Stimulated activated CD4-positive, alpha-beta T cell treated with anti-CD3 and anti-CD28 coated beads, Interleukin-2, amount 100 ng/mL, for 4 hours (primary cell): ENCODE data around the gene SSNA1.

Experiments
- DNase-seq: peaks from one replicate; pipeline ENCODE4 v3.0.0-alpha.2; 2020; ENCODE audit warnings: low read depth

Gene SSNA1

DNA sequence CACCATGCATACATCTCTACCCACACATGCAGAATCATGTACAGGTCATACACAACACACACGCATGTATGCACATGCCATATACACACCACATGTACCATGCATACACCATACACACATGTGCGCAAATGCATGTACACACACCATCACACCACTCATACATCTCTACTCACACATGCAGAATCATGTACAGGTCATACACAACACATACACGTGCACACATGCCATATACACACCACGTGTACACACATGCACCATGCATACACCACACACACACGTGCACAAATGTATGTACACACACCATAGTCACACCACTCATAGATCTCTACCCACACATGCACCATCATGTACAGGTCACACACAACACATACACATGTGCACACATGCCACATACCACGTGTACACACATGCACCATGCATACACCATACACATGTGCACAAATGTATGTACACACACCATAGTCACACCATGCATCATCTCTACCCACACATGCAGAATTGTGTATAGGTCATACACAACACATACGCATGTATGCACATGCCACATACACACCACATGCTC lies 35.6 kb upstream of the SSNA1 start:
- DNase-seq: no peak

- DNase-seq: peak; percentile 74
Measured at GRCh38 chr9:137156567-137157375, 31.7 kb upstream of the SSNA1 start.

- DNase-seq: no peak
Measured at GRCh38 chr9:137157618-137158415, 30.7 kb upstream of the SSNA1 start.

- DNase-seq: no peak
Measured at GRCh38 chr9:137158625-137159024, 29.9 kb upstream of the SSNA1 start.

- DNase-seq: no peak
Measured at GRCh38 chr9:137159105-137160053, 29.1 kb upstream of the SSNA1 start.

DNA sequence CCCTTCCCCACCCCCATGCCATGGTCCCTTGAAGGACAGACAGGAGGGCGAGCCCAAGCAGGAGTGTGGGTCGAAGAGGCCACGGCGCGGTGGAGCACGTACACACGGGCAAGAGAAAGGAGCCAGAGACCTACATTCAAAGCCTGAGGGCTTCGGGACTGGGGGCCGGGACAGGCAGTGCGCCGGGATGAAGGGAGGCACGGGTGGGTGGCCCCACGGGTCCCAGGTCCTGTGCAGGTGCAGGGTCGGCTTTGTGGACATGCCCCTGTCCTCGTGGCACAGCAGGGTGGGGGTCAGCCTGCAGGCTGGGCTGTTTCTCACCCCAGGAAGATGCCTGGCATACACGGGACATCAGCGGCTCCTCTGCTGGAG lies 28.4 kb upstream of the SSNA1 start:
- DNase-seq: no peak

DNA sequence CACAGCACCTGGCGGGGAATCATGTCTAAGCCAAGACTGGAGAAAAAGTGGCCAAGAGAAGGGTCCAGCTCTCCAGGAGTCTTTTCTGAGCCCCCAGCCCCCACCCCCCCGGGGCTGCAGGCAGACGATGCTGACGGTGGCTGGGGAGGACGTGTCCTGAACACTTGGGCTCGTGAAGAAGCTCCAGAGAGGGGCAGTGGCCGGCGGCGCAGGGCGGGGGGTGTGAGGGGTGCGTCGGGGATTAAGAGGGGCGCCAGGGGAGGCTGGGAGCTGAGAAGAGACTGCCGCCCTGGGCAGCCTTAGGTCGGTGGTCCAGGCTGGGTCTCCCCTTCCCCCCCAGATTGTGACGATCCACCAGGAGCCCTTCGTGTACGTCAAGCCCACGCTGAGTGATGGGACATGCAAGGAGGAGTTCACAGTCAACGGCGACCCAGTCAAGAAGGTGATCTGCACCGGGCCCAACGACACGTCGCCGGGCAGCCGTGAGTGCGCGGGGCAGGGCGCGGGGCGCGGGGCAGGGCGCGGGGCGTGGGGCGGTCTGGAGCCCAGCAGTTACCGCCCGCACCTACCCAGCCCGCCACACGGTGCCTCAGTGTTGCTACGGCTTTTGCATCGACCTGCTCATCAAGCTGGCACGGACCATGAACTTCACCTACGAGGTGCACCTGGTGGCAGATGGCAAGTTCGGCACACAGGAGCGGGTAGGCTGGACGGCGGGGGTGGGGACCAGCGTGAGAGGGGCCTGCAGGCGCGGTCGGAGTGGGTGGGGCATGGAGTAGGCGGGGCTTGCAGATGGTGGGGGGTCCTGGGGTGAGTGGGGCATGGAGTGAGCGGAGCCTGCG lies 27.5 kb upstream of the SSNA1 start:
- DNase-seq: no peak

GRCh38 chr9:137161558-137162486 lies 26.7 kb upstream of the SSNA1 start:
- no peak for DNase-seq

DNA sequence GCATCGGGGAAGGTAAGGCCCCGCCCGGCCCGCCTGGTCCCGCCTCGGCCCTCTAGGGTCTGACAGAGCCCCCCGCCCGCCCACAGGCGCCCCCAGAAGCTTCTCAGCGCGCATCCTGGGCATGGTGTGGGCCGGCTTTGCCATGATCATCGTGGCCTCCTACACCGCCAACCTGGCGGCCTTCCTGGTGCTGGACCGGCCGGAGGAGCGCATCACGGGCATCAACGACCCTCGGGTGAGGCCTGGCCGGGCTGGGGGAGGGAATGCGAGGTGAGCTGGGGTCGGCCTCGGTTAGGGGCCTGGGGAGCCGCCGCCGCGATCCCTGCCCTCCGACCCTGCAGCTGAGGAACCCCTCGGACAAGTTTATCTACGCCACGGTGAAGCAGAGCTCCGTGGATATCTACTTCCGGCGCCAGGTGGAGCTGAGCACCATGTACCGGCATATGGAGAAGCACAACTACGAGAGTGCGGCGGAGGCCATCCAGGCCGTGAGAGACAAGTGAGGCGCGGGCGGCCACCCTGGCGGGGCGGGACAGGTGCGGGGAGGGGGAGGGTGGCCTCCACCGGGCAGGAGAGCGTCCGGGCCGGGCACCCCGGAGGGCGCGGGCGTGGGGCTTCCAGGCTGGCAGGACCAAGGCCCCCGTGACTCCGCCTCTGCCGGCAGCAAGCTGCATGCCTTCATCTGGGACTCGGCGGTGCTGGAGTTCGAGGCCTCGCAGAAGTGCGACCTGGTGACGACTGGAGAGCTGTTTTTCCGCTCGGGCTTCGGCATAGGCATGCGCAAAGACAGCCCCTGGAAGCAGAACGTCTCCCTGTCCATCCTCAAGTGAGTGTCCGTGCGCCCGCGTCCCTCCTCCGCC lies 25.7 kb upstream of the SSNA1 start:
- DNase-seq: no peak

DNA sequence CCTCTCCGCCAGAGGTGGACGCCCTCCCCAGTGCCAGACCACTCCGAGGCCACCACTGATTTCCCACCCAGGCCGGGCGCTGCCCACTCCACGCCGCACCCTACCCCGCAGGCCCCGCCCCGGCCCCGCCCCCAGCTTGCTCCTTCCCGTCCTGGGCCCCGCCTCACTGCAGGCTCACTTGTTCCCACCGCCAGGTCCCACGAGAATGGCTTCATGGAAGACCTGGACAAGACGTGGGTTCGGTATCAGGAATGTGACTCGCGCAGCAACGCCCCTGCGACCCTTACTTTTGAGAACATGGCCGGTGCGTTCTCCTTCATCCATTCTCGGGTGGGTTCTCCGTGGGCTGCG lies 25.1 kb upstream of the SSNA1 start:
- DNase-seq: no peak

- no peak for DNase-seq
Measured at GRCh38 chr9:137163805-137164204, 24.7 kb upstream of the SSNA1 start.

DNA sequence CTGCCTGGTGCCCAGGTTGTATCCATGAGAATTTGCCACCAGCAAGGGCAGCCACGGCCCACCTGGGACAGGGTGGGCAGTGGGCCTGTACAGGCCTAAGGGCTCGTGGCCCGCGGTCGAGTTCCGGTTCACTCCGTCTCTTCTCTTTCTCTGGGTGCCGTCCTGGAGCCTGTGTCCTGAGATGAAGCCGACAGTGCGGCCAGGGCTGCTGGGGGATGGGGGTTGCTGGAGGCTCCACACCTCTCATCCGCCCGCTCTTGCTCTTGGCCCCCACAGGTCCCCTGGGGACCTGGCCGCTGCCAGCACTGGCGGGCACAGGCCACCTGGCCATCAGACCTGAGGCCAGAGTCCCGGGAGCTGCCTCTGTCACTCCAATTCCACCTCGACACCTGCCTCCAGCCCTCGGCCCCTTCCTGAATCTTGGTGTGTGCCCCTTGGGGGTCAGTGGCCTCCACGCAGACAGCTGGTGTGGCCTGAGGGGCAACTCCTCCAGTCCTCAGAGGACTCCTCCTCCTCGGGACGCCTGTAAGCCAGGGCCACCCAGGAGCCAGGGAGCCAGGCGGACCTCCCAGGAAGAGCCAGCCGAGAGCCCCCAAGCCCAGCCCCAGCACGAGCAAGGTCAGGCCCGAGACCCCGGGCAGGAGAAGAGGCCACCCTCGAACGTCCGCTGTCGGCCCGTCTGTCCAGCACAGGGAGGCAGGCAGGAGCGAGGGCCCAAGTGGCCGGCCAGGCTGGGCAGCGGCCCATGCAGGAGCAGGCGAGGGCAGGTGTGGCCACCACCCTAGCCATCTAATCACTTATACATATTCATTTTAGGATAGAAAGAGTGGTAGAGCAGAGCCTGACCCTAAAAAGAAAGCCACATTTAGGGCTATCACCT lies 23.9 kb upstream of the SSNA1 start:
- DNase-seq: no peak

DNA sequence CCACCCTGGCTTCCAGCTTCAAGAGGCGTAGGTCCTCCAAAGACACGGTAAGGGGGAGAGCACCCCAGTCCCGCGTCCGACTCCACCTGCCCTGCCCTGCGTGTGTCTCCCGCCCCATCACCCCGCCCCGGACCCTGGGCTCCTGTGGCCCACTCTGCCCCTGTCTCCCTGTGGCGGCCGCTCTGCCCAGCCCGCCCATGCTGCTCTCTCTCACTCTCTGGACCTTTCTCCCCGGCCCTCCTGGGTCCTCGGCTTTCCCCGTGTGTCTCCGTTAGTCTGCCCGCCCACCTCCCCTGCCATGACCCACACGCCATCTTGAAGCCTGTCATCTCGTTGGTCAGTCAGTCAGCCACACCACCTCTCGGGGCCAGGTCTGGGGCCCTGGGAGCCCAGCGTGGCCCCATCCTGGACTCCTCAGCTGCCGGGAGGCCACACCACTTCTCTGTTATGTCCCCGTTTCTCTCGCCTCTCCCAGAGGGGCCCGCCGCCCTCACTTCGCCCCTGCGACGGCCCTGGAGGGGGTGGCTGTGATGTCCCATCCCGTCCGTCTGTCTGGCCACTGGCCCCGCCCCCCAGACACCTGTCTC lies 23.1 kb upstream of the SSNA1 start:
- DNase-seq: no peak

DNA sequence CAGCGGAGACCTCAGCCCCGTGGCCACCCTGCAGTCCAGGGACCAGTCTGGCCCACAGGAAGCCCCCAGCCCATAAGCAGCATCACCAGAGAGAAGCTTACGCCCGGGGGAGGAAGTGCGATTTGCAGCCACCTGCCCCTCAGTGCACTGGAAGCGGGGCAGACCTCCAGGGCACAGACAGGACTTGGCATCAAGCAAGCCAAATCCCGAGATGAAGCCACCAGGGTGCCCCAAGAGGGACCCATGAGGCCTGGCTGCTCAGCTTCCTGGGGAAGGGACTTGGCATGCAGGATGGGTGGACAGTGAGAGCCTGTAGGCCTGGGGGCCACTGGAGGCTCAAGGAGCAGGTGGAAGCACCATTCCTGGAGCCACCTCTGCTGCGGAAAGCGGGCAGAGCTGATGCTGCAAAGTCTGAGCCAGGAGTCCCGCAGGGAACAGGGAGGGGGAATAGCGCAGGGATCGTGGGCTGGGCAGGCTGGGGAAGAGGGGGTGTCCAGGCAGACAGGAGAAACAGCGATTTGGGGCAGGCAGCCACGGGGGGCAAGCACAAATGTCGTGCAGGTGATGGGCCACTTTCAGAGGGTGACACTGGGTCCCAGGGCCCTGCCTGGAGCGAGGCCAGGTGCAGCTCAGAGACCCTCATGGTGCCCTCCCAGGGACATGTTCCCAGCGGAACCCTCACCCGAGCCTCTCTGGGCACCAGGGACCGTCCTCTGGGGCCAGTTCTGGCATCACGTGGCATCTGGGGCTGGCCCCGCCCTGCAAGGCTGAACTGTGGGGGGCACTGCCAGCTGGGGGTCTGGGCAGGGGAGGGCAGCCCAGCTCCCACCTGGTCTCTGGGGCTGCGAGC lies 21.9 kb upstream of the SSNA1 start:
- DNase-seq: no peak

- no peak for DNase-seq
Measured at GRCh38 chr9:137167277-137167746, 21.2 kb upstream of the SSNA1 start.

DNA sequence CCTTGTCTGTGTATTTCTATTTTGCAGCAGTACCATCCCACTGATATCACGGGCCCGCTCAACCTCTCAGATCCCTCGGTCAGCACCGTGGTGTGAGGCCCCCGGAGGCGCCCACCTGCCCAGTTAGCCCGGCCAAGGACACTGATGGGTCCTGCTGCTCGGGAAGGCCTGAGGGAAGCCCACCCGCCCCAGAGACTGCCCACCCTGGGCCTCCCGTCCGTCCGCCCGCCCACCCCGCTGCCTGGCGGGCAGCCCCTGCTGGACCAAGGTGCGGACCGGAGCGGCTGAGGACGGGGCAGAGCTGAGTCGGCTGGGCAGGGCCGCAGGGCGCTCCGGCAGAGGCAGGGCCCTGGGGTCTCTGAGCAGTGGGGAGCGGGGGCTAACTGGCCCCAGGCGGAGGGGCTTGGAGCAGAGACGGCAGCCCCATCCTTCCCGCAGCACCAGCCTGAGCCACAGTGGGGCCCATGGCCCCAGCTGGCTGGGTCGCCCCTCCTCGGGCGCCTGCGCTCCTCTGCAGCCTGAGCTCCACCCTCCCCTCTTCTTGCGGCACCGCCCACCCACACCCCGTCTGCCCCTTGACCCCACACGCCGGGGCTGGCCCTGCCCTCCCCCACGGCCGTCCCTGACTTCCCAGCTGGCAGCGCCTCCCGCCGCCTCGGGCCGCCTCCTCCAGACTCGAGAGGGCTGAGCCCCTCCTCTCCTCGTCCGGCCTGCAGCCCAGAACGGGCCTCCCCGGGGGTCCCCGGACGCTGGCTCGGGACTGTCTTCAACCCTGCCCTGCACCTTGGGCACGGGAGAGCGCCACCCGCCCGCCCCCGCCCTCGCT lies 20.5 kb upstream of the SSNA1 start:
- DNase-seq: no peak
